ENCODE results near the gene GRK6. TPM values are rescaled to one million over a fixed set of nuclear protein-coding genes. Genes with fewer than 3 reads are reported as not detected.
A peak's percentile ranks its signal among the peaks of the same experiment; 100 is the strongest.

Gene GRK6
- total and polyA plus RNA-seq, 2 of the 4 experiments (the other 2 are of a cell fraction): 25.3 to 30.1 TPM

- H2BK5ac ChIP-seq (ENCODE audit: low read depth, low read length, poor library complexity, severe bottlenecking): no peak overlapping the region
- H3K9ac ChIP-seq (ENCODE audit: low read depth, low read length): peak overlapping the region; percentile 66
- H4K20me1 ChIP-seq (ENCODE audit: insufficient read depth, low read length): peaks cover 11% of the 10 kb centered on the region; the same call in 1 of the 2 replicates
- H2BK20ac ChIP-seq (ENCODE audit: low read depth, low read length): no peak overlapping the region
- 20% methylated on average over 3 of the region's 8 CpGs; no CpG with 5 or more reads in 1 of the 2 experiments for WGBS, 2 experiments (ENCODE audit: extremely low coverage in 2 of 2, insufficient read length in 1 of 2)
- ATAC-seq (ENCODE audit: low read depth): no peak
- H2BK15ac ChIP-seq (ENCODE audit: low read depth, low read length): no peak overlapping the region
- in situ Hi-C loops (cut with MboI; ENCODE audit: low sequenced_read_pairs): loop anchor here (5.0 kb wide), 2 partner anchors 39 to 134 kb away; partner anchors contain the start of genes F12 and MXD3
- 0 out of 2 replicates have a peak overlapping the region, but pooled peaks have one; percentile 78 for H2AK5ac ChIP-seq (ENCODE audit: low read depth, low read length)
- peaks cover 10% of the 10 kb centered on the region for H3K4me1 ChIP-seq (ENCODE audit: control insufficient read depth, insufficient read depth, low read length)
- BruUV-seq (replicated peaks): no TSS peak
- H3K27me3 ChIP-seq (ENCODE audit: control insufficient read depth, insufficient read depth, low read length): no peaks in the 10 kb centered on the region
- CTCF ChIA-PET: interaction anchor here (0.7 to 4.7 kb wide), 3 partner anchors 42 to 79 kb away, joined by 3 to 28 read pairs (median 4); no protein-coding TSS in a partner anchor
- peak overlapping the region; percentile 82; the same call in 1 of the 2 replicates for H3K4ac ChIP-seq (ENCODE audit: low read depth, low read length)
- H3K36me3 ChIP-seq (ENCODE audit: control insufficient read depth, insufficient read depth, low read length): no peaks in the 10 kb centered on the region; the same call in 1 of the 2 replicates
- H3K4me2 ChIP-seq (ENCODE audit: low read depth, low read length): peak overlapping the region; percentile 96
- peak overlapping the region; percentile 73 for H2AK9ac ChIP-seq (replicated peaks; ENCODE audit: low read depth, low read length, poor library complexity)
- H3K9me1 ChIP-seq (ENCODE audit: insufficient read depth, low read length): peaks cover 4% of the 10 kb centered on the region; the same call in 1 of the 2 replicates
- peak overlapping the region; percentile 57; the same call in 1 of the 2 replicates for H3K27ac ChIP-seq (ENCODE audit: insufficient read depth, low read length)
- peak overlapping the region; percentile 92 for H3K4me3 ChIP-seq (ENCODE audit: insufficient read depth, low read depth, low read length)
- DNase-seq: no peak
- H4K5ac ChIP-seq (ENCODE audit: low read depth, low read length): peak overlapping the region; percentile 77; the same call in 1 of the 2 replicates
- TF ChIP-seq CEBPB (IDR thresholded peaks at IDR 0.05; ENCODE audit: low read depth, low read length): no peak
- no peak for TF ChIP-seq FOS (IDR thresholded peaks at IDR 0.05; ENCODE audit: low read depth, low read length)
- TF ChIP-seq BHLHE40 (IDR thresholded peaks at IDR 0.05; ENCODE audit: low read depth, low read length): no peak
- TF ChIP-seq, protein P1, sequence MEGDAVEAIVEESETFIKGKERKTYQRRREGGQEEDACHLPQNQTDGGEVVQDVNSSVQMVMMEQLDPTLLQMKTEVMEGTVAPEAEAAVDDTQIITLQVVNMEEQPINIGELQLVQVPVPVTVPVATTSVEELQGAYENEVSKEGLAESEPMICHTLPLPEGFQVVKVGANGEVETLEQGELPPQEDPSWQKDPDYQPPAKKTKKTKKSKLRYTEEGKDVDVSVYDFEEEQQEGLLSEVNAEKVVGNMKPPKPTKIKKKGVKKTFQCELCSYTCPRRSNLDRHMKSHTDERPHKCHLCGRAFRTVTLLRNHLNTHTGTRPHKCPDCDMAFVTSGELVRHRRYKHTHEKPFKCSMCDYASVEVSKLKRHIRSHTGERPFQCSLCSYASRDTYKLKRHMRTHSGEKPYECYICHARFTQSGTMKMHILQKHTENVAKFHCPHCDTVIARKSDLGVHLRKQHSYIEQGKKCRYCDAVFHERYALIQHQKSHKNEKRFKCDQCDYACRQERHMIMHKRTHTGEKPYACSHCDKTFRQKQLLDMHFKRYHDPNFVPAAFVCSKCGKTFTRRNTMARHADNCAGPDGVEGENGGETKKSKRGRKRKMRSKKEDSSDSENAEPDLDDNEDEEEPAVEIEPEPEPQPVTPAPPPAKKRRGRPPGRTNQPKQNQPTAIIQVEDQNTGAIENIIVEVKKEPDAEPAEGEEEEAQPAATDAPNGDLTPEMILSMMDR (conservative IDR thresholded peaks at IDR 0.05; ENCODE audit: low read depth, low read length): no peak
- no peak for TF ChIP-seq USF2 (IDR thresholded peaks at IDR 0.05; ENCODE audit: low read depth, low read length)
- TF ChIP-seq ELK1 (IDR thresholded peaks at IDR 0.05; ENCODE audit: borderline replicate concordance, low read depth, low read length): no peak
- TF ChIP-seq MAFK (IDR thresholded peaks at IDR 0.05; ENCODE audit: low read depth, low read length): no peak
- TF ChIP-seq RAD21 (IDR thresholded peaks at IDR 0.05; ENCODE audit: low read length): no peak
- TF ChIP-seq CHD1 (IDR thresholded peaks at IDR 0.05; ENCODE audit: low read depth, low read length): no peak
- no peak for TF ChIP-seq MXI1 (IDR thresholded peaks at IDR 0.05; ENCODE audit: borderline replicate concordance, low read depth, low read length)
- no peak for TF ChIP-seq RCOR1 (IDR thresholded peaks at IDR 0.05; ENCODE audit: insufficient replicate concordance, low read length)
- TF ChIP-seq RFX5 (IDR thresholded peaks at IDR 0.05; ENCODE audit: low read depth, low read length): no peak
- TF ChIP-seq NFE2L2 (IDR thresholded peaks at IDR 0.05; ENCODE audit: low read depth, low read length): no peak
- no peak for TF ChIP-seq POLR2A (IDR thresholded peaks at IDR 0.05; ENCODE audit: low read depth, low read length)
- no peak for TF ChIP-seq SMC3 (IDR thresholded peaks at IDR 0.05; ENCODE audit: low read depth, low read length)
- TF ChIP-seq MAZ (IDR thresholded peaks at IDR 0.05; ENCODE audit: borderline replicate concordance, low read depth, low read length): no peak
- intact Hi-C loops (cut with micrococcal nuclease): loop anchor here (2.0 kb wide), 2 partner anchors 41 to 55 kb away; no protein-coding TSS in a partner anchor
- H4K91ac ChIP-seq (ENCODE audit: insufficient read depth, low read depth, low read length): peak overlapping the region; percentile 28
- peak overlapping the region; percentile 99 for H2AFZ ChIP-seq (replicated peaks; ENCODE audit: low read length, poor library complexity)
- H4K8ac ChIP-seq (ENCODE audit: low read depth in 2 of 2, low read length in 2 of 2): peak overlapping the region; percentile 62 to 92; a peak in 3 of 4 replicates
- peak overlapping the region; percentile 68; the same call in 1 of the 2 replicates for H3K14ac ChIP-seq (replicated peaks; ENCODE audit: low read depth, low read length)
- H3K18ac ChIP-seq (ENCODE audit: low read depth, low read length): no peak overlapping the region
- H3K23ac ChIP-seq (ENCODE audit: low read depth, low read length): peak overlapping the region; percentile 89; the same call in 1 of the 2 replicates
- peaks cover 0 to 4% of the 10 kb centered on the region in 2 experiments; a peak in 1 of 4 replicates for H3K79me1 ChIP-seq (ENCODE audit: low read depth in 1 of 2, low read length in 2 of 2)
- H3K9me3 ChIP-seq (ENCODE audit: control insufficient read depth, insufficient read depth, low read length): no peaks in the 10 kb centered on the region
- dilution Hi-C loops (cut with HindIII; ENCODE audit: low sequenced_read_pairs, unreplicated experiment): no loop called here
- no peak overlapping the region for H3K56ac ChIP-seq (ENCODE audit: extremely low read depth, insufficient read depth, low read length)
- H2BK120ac ChIP-seq (ENCODE audit: low read depth, low read length): no peak overlapping the region
- POLR2A ChIA-PET (ENCODE audit: unreplicated experiment): no interaction called here
These were observed 19.4 kb downstream of the GRK6 start for GRCh38 chr5:177445917-177446199.
